ENCODE measurements around the gene MACF1. TPM values are rescaled to one million over a fixed set of nuclear protein-coding genes. Genes with fewer than 3 reads are reported as not detected.
A peak's percentile ranks its signal among the peaks of the same experiment; 100 is the strongest.

The MACF1 gene
- total RNA-seq, 2 donors from 2014 or later, result 273 to 278 TPM

GRCh38 chr1:39426346-39426745 lies 221.9 kb downstream of the MACF1 start:
- Histone ChIP-seq H3K9me3 (no peaks in the 10 kb centered on the region), H3K36me3 (peaks cover 69% of the 10 kb centered on the region), H3K4me3 (no peak overlapping the region), H3K27ac (peak overlapping the region; percentile 36 to 67), H3K4me1 (peaks cover 0 to 52% of the 10 kb centered on the region in 2 donors), H3K27me3 (no peaks in the 10 kb centered on the region)
- DNase-seq (ENCODE audit: low spot score), result no peak
- no peak for TF ChIP-seq CTCF (IDR thresholded peaks at IDR 0.05)

GRCh38 chr1:39427374-39427773 lies 222.9 kb downstream of the MACF1 start:
- peak overlapping the region; percentile 36 to 67 for H3K27ac ChIP-seq
- no peak overlapping the region for H3K4me3 ChIP-seq
- no peaks in the 10 kb centered on the region for H3K27me3 ChIP-seq
- peaks cover 67% of the 10 kb centered on the region for H3K36me3 ChIP-seq
- no peaks in the 10 kb centered on the region for H3K9me3 ChIP-seq
- H3K4me1 ChIP-seq, result peaks cover 0 to 54% of the 10 kb centered on the region in 2 donors
- DNase-seq (ENCODE audit: low spot score), result no peak
- TF ChIP-seq CTCF (IDR thresholded peaks at IDR 0.05), result no peak

GRCh38 chr1:39427912-39428311 lies 223.4 kb downstream of the MACF1 start:
- H3K4me3 ChIP-seq, result no peak overlapping the region
- no peaks in the 10 kb centered on the region for H3K9me3 ChIP-seq
- H3K27me3 ChIP-seq, result no peaks in the 10 kb centered on the region
- DNase-seq (ENCODE audit: low spot score), result no peak
- TF ChIP-seq CTCF (IDR thresholded peaks at IDR 0.05), result no peak
- H3K27ac ChIP-seq, result peak overlapping the region; percentile 36 to 67
- H3K4me1 ChIP-seq, result peaks cover 0 to 52% of the 10 kb centered on the region in 2 donors
- peaks cover 67% of the 10 kb centered on the region for H3K36me3 ChIP-seq

- H3K4me1 ChIP-seq, result peaks cover 0 to 42% of the 10 kb centered on the region in 2 donors
- no peaks in the 10 kb centered on the region for H3K27me3 ChIP-seq
- H3K36me3 ChIP-seq, result peaks cover 78% of the 10 kb centered on the region
- no peaks in the 10 kb centered on the region for H3K9me3 ChIP-seq
- no peak overlapping the region for H3K4me3 ChIP-seq
- TF ChIP-seq CTCF (IDR thresholded peaks at IDR 0.05), result no peak
- no peak for DNase-seq (ENCODE audit: low spot score)
- H3K27ac ChIP-seq, result peak overlapping the region; percentile 9
Observed at GRCh38 chr1:39431927-39432326, 227.4 kb downstream of the MACF1 start.

- H3K4me1 ChIP-seq, result peaks cover 0 to 29% of the 10 kb centered on the region in 2 donors
- peaks cover 82% of the 10 kb centered on the region for H3K36me3 ChIP-seq
- H3K4me3 ChIP-seq, result no peak overlapping the region
- no peaks in the 10 kb centered on the region for H3K27me3 ChIP-seq
- DNase-seq (ENCODE audit: low spot score), result no peak
- no peaks in the 10 kb centered on the region for H3K9me3 ChIP-seq
- peak overlapping the region; percentile 4 to 69 for H3K27ac ChIP-seq
- no peak for TF ChIP-seq CTCF (IDR thresholded peaks at IDR 0.05)
Observed at GRCh38 chr1:39434797-39435395, 230.4 kb downstream of the MACF1 start.

- TF ChIP-seq CTCF (IDR thresholded peaks at IDR 0.05), result no peak
- H3K27ac ChIP-seq, result peak overlapping the region; percentile 4 to 69
- H3K36me3 ChIP-seq, result peaks cover 82% of the 10 kb centered on the region
Observed at GRCh38 chr1:39435597-39435996, 231.1 kb downstream of the MACF1 start.

More at GRCh38 chr1:39435597-39435996, 231.1 kb downstream of the MACF1 start:
- Histone ChIP-seq H3K9me3 (no peaks in the 10 kb centered on the region), H3K4me1 (peaks cover 0 to 22% of the 10 kb centered on the region in 2 donors), H3K27me3 (no peaks in the 10 kb centered on the region), H3K4me3 (no peak overlapping the region)
- DNase-seq (ENCODE audit: low spot score), result no peak

All from right atrium auricular region (tissue), 2 donors.